Stimulated activated CD8-positive, alpha-beta memory T cell treated with anti-CD3 and anti-CD28 coated beads, Interleukin-7, amount 100 ng/mL, for 4 hours (primary cell): ENCODE measurements around the gene AADACL4.

ENCODE experiments used
- DNase-seq, 2 donors: peaks; one replicate each; pipeline ENCODE4 v3.0.0-alpha.2; 2020; ENCODE audit warnings: low read depth in 2 of 2

AADACL4 gene

GRCh38 chr1:12643785-12644184, at the start of gene AADACL4:
Gene AADACL4 (plus strand): TSS chr1:12644085. CDS start chr1:12644547, 462 bp downstream.
- DNase-seq = no peak

DNA sequence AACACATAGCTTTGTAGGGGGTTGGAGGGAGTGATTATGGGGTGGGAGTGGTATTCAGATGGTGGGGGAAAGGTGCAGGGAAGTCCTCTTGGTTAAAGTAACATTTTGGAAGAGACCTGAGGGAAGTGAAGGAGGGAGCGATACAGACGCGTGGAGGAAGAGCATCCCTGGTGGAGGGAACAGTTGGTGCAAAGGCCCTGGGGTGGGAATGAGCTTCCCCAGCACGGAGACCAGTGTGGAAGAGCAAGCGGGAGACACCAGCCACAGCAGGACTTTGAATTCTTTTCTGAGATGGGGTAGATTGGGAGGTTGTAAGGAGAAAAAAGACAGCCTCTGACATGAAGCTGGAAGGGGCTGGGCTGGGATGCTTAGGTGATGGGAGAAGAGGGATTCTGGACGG, 49.4 kb upstream of the AADACL4 start:
- no peak for DNase-seq

DNA sequence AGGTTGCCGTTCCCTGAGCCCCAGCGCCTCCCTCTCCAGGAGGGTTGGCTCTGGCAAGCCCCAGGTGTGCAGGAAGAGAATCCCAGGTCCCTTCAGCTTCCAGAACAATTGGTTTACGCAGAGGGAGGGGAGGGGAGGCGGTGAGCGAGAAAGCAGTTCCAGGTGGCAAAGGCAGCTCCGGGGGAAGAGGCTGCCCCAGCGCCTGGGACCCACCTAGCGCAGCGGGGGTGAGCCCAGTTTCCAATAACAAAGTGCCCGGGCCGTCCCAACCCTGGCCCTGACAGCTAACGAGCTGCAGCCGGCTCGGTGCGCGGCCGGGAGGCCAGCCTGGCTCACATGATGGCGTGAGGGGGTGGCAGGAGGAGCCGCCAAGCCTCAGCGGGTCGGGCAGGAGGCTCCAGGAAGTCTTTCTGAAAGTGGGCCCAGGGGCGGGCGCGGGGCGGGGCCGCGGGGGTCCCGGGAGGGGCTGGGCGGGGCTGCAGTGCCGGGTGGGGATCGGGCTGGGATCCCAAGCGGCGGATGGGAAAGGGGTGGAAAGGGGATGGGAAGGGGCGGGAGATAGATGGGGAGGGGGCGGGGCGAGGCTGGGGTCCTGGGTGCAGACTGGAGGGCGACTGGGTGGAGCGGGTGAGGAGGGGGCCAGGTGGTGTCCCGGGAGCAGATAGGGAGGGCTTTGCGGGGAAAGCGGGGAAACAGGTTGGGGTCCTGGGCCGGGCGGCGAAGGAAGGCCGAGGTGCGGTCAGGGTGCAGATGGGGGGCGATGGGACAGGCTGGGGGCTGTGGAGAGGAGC, 48.7 kb upstream of the AADACL4 start:
- DNase-seq = peak in 1 of 2 donors; percentile 26

GRCh38 chr1:12595757-12596006, 48.2 kb upstream of the AADACL4 start:
- no peak for DNase-seq

- DNase-seq = peak in 1 of 2 donors; percentile 33
Measured at GRCh38 chr1:12596007-12596821, 47.7 kb upstream of the AADACL4 start.

- no peak for DNase-seq
Measured at GRCh38 chr1:12597792-12598191, 46.1 kb upstream of the AADACL4 start.

DNA sequence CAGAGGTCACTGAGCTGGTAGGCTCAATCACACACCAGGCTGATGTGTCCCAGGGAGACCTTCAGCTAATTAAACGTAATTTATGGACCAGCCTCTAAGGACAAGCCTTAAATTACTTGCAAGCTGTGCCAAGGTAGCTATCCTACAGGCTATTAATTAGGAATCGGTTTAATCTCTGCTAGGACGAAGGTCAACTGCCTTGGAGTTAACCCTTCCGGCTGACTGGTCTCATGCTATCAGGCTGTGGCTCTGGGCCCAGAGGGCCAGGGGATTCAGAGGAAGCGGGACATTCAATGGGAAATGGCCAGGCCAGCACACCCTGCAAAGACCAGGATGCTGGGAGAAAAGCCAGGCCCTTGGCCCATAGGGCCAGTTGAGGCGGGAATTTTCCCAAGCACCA, 44.9 kb upstream of the AADACL4 start:
- DNase-seq = no peak

GRCh38 chr1:12599657-12600056, 44.2 kb upstream of the AADACL4 start:
- no peak for DNase-seq

- no peak for DNase-seq
Measured at GRCh38 chr1:12600335-12600734, 43.5 kb upstream of the AADACL4 start.

DNA sequence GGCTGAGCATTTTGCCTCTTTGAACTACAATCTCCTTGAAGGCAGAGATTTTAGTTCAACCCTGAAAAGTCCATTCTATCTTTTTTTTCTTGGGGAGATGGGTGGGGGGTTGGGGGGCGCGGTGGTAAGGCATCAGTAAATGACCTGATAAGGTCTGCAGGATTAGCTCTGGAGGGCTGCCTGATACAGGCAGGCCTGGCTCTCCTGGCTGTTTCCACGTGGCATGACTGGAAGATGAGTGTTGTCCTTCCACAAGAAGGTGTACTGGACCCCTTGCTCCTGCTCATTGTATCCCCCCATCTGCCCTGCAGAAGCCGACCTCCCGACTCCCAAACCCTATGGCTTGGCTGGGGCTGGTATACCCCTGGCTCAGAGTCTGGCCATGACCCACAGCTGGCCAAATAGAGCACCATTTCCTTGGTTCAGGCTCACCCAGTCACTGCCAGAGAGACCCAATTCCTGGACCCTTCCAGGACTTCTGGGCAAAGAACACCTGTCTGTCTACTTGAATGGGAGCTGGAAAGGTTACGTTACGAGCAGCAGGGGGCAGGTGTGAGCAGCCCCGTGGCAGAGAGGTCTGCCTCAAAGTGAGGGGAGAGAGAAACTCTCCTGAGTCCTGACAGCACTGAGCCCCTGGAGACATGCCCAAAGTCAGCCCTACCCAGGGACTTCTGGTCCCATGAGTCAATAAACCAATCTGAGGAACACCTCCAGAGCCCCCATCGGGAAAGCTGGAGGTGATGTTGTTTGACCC, 42.8 kb upstream of the AADACL4 start:
- peak in 1 of 2 donors; percentile 40 for DNase-seq

DNA sequence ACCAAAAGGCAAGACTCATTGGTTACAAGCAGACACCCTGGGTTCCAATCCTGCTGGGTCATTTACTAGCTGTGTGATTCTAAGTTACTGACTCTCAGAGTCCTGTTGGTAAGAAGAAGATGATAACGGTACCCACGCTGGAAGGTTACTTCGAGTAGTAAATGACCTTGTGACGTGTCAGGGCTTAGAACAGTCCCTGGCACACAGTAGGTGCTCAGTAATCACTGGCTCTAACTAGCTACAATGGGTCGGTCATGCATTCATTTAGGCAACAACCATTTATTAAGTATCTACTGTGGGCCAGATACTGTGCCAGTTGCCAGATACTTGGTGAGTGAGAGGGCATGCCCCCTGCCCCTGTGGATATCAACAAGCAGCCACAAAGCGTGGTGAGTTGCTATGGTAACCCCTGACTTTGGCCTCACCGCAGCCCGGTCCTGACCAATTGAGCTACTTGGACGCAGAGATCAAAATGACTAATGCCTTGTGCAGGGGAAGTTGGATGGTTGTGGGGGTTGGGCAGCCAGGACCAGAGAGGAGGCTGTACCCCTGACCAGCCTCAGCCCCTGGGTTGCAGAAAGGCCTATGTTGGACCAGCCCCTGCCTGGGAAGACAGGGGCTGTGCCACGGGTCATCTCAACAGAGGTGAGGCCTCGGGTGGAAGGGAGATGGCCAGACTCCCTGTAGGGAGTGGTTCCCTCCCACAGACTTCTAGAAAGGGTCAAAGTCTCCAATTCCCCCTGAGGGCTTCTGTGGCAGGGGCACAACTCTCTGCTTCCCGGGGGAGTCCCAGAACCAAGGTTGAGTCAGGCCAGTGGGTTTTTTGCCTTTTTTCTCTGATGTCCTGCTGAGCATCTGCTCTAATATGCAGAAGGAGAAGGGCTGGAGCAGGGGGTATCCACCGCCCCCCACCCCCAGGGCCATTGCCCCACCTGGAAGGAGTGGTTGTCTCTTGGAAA, 41.9 kb upstream of the AADACL4 start:
- DNase-seq = no peak

- no peak for DNase-seq
Measured at GRCh38 chr1:12602659-12603024, 41.2 kb upstream of the AADACL4 start.

- no peak for DNase-seq
Measured at GRCh38 chr1:12603224-12603623, 40.7 kb upstream of the AADACL4 start.

DNA sequence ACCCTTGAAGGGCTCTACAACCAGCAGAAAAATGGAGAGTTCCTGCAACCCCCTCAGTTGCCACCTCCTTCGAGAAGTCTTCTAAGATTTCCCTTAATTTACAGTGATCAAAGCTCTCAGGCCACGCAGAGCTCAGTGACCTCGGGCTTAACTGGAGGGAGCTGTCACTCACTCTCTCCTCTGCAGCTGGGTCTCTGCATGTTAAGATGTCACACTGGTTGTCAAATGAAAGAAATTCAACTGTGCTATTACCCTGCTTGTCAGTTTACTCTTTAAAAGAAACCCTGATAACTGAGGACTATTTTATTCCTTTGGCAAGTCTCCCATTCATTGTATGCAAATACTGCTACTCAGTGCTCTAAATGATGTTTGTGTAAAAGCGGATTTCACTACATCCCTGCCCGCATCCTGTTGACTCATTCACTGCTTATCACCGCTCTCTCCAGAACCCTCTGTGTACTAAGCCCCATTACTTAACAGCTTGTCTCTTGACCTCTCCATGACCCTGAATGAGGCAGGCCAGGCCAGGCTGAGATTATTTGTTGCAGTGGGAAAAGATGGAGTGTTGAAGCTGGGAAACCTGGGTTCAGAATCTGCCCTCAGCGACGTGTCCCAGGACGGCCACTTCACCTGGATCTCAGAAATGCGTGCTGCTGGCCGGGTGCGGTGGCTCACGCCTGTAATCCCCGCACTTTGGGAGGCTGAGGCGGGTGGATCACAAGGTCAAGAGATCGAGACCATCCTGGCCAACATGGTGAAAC, 39.6 kb upstream of the AADACL4 start:
- DNase-seq = peak; percentile 55 to 69

DNA sequence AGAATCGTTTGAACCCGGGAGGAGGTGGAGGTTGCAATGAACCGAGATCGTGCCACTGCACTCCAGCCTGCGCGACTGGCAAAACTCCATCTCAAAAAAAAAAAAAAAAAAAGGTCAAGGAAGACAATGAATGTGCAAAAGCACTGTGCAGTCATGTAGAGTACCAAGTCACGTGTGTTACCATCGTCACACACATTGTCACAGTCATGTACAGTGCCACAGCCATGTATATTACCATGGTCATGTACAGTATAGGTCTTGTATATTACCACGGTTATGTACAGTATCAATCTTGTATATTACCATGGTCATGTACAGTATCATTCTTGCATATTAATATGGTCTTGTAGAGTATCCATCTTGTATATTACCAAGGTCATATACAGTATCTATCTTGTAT, 38.9 kb upstream of the AADACL4 start:
- DNase-seq = no peak

DNA sequence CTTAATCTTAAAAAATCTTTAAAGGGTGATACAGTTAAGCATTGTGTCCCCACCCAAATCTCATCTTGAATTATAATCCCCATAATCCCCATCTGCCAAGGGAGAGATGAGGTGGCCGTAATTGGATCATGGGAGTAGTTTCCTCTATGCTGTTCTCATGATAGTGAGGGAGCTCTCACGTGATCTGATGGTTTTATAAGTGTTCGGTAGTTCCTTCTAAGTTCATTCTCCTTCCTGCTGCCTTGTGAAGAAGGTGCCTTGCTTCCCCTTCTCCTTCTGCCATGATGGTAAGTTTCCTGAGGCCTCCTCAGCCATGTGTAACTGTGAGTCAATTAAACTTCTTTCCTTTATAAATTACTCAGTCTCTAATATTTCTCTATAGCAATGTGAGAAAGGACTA, 36.6 kb upstream of the AADACL4 start:
- DNase-seq = no peak

GRCh38 chr1:12608311-12608957, 35.5 kb upstream of the AADACL4 start:
- DNase-seq = no peak

DNA sequence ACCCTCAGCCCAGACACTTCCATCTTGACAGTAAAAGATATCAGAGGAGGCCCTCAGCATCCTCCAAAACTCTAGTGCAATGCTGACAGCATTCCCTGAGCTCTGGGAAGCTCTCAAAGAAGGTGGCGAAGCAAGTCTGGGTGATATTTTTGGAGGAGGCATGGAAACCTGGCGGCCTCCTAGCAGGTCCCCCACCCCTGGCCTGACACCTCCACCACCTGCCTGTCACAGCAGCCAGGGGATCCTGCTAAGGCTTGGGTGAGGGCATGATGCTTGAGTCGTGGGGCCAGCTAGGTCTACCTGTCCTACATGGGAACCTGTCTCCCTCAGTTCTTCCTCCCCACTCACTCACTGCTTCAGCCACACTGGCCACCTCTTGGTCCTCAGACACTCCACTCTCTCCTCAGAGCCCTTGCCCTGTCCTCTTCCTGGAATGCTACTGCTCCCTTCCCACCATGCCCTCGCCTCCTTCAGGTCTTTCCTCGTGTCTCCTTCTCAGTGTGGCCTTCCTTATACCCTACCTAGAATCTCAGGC, 34.3 kb upstream of the AADACL4 start:
- no peak for DNase-seq

- no peak for DNase-seq
Measured at GRCh38 chr1:12610305-12610935, 33.5 kb upstream of the AADACL4 start.
